DOHH2 (cell line): ENCODE results near the gene FSTL4.

Experiments
- EZH2phosphoT487 ChIP-seq: fragments of 200-600 bp; sonication (generic); IDR thresholded peaks from 2 replicates; pipeline ENCODE4 v1.6.1; 2017; ENCODE audit warnings: borderline replicate concordance, mild to moderate bottlenecking, antibody characterized with exemption, low read length, moderate library complexity, mixed read lengths
- TF ChIP-seq, protein P1 (sequence below): fragments of 200-600 bp; sonication (generic); IDR thresholded peaks from one replicate; pipeline ENCODE4 v1.5.1; 2014; ENCODE audit warnings: antibody characterized with exemption, mild to moderate bottlenecking, low read depth, low read length; ENCODE audit not compliant: poor library complexity, severe bottlenecking

DNA sequence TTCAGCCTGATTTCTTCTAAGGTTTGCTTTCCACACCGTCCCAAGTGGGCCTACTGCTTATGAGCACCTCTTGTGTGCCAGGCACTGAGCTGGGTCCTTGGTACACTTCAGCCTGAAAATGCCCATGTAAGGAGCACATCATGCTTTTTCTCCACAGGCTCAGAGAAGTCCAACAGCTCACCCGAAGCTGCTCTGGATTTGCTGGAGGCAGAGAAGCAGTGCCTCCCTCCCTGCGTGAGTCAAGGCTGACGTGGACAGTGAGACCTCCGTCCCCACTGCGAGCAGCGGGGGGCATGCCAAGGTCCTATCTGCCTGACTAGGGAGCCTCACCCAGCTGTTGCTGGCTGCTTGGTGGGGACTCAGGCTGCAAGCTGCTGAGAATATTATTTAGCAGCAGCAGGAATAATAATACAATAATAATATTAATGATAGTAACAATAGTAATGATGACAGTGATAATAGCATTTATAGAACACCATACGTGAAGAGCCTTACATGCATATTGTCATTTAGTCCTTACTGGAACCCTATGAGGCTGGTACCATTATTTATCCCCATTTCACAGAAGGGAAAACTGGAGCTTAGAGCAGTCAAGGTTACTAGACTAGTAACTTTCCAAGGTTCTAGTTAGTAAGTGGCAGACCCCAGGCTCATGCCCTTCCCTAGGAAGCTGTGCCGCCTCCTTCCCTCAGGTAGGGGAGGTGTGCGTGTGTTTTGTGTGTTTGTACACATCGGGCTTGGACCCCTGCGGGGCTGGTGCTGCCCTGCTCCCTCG is 365.8 kb downstream of the FSTL4 start:
- TF ChIP-seq, protein P1, sequence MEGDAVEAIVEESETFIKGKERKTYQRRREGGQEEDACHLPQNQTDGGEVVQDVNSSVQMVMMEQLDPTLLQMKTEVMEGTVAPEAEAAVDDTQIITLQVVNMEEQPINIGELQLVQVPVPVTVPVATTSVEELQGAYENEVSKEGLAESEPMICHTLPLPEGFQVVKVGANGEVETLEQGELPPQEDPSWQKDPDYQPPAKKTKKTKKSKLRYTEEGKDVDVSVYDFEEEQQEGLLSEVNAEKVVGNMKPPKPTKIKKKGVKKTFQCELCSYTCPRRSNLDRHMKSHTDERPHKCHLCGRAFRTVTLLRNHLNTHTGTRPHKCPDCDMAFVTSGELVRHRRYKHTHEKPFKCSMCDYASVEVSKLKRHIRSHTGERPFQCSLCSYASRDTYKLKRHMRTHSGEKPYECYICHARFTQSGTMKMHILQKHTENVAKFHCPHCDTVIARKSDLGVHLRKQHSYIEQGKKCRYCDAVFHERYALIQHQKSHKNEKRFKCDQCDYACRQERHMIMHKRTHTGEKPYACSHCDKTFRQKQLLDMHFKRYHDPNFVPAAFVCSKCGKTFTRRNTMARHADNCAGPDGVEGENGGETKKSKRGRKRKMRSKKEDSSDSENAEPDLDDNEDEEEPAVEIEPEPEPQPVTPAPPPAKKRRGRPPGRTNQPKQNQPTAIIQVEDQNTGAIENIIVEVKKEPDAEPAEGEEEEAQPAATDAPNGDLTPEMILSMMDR = no peak
- no peak for TF ChIP-seq EZH2phosphoT487
